Progenitor cell of endocrine pancreas (in vitro differentiated cells): ENCODE results near the gene RNASE13. TPM values are rescaled to one million over a fixed set of nuclear protein-coding genes. Genes with fewer than 3 reads are reported as not detected.

Source experiments
- DNase-seq: peaks from one replicate; pipeline ENCODE4 v3.0.0; 2021; ENCODE audit warnings: low spot score; ENCODE audit not compliant: unreplicated experiment
- H3K27ac Mint-ChIP-seq: 2 replicates; pipeline ENCODE4 v1.8.0; 2021; ENCODE audit warnings: mild to moderate bottlenecking, moderate library complexity, mixed read lengths
- H3K27me3 Mint-ChIP-seq: 2 replicates; pipeline ENCODE4 v1.8.0; 2021; ENCODE audit warnings: mixed read lengths
- H3K36me3 Mint-ChIP-seq: 2 replicates; pipeline ENCODE4 v1.8.0; 2022; ENCODE audit warnings: mixed read lengths; ENCODE audit not compliant: insufficient read depth
- H3K4me1 Mint-ChIP-seq: 2 replicates; pipeline ENCODE4 v1.8.0; 2021; ENCODE audit warnings: low read depth, mixed read lengths
- H3K4me3 Mint-ChIP-seq: 2 replicates; pipeline ENCODE4 v1.8.0; 2021; ENCODE audit warnings: low read depth, mild to moderate bottlenecking, moderate library complexity, mixed read lengths
- H3K9me3 Mint-ChIP-seq: 2 replicates; pipeline ENCODE4 v1.8.0; 2021; ENCODE audit warnings: low read depth, mixed read lengths
- CTCF ChIP-seq: fragments of 200-600 bp; sonication (generic); IDR thresholded peaks from one replicate; pipeline ENCODE4 v1.5.0; 2021; ENCODE audit warnings: antibody characterized with exemption, mild to moderate bottlenecking; ENCODE audit not compliant: unreplicated experiment
- total RNA-seq: library from RNA; stranded (reverse); gene quantifications from 2 replicates; pipeline ENCODE4 v1.2.1, GENCODE V29; 2021

RNASE13 gene
- total RNA-seq, 1 donor from 2014 or later = not detected

- H3K9me3 Mint-ChIP-seq = no peaks in the 10 kb centered on the region
- no peak for TF ChIP-seq CTCF
- no peak overlapping the region for H3K4me3 Mint-ChIP-seq
- DNase-seq = no peak
- peaks cover 24% of the 10 kb centered on the region for H3K4me1 Mint-ChIP-seq
- H3K27me3 Mint-ChIP-seq = peaks cover 10% of the 10 kb centered on the region
- H3K27ac Mint-ChIP-seq = no peak overlapping the region
- peaks cover 19% of the 10 kb centered on the region for H3K36me3 Mint-ChIP-seq
Observed at GRCh38 chr14:21072781-21073339, 38.3 kb upstream of the RNASE13 start.

- no peak for DNase-seq
- Mint-ChIP-seq H3K36me3 (peaks cover 13% of the 10 kb centered on the region), H3K27ac (peak overlapping the region; percentile 89), H3K9me3 (no peaks in the 10 kb centered on the region), H3K27me3 (peaks cover 10% of the 10 kb centered on the region), H3K4me3 (peak overlapping the region; percentile 87), H3K4me1 (peaks cover 24% of the 10 kb centered on the region)
- TF ChIP-seq CTCF = no peak
Observed at GRCh38 chr14:21072031-21072473, 37.4 kb upstream of the RNASE13 start.

GRCh38 chr14:21071225-21072030, 36.8 kb upstream of the RNASE13 start:
- Mint-ChIP-seq H3K36me3 (peaks cover 13% of the 10 kb centered on the region), H3K27ac (peak overlapping the region; percentile 92)

GRCh38 chr14:21070610-21071224, 36.1 kb upstream of the RNASE13 start:
- TF ChIP-seq CTCF = peak; percentile 34
- Mint-ChIP-seq H3K36me3 (peaks cover 8% of the 10 kb centered on the region), H3K27me3 (peaks cover 16% of the 10 kb centered on the region), H3K4me1 (peaks cover 24% of the 10 kb centered on the region), H3K9me3 (no peaks in the 10 kb centered on the region), H3K4me3 (peak overlapping the region; percentile 87), H3K27ac (peak overlapping the region; percentile 92)
- peak; percentile 56 for DNase-seq

More at GRCh38 chr14:21071225-21072030, 36.8 kb upstream of the RNASE13 start:
- H3K9me3 Mint-ChIP-seq = no peaks in the 10 kb centered on the region
- peaks cover 24% of the 10 kb centered on the region for H3K4me1 Mint-ChIP-seq
- DNase-seq = peak; percentile 40
- peak overlapping the region; percentile 87 for H3K4me3 Mint-ChIP-seq
- no peak for TF ChIP-seq CTCF
- peaks cover 13% of the 10 kb centered on the region for H3K27me3 Mint-ChIP-seq

- no peak for TF ChIP-seq CTCF
- DNase-seq = peak; percentile 36
- peaks cover 7% of the 10 kb centered on the region for H3K36me3 Mint-ChIP-seq
- peaks cover 24% of the 10 kb centered on the region for H3K4me1 Mint-ChIP-seq
- peaks cover 21% of the 10 kb centered on the region for H3K27me3 Mint-ChIP-seq
- H3K4me3 Mint-ChIP-seq = peak within 1 kb of the TSS; percentile 87
- H3K27ac Mint-ChIP-seq = peak within 1 kb of the TSS; percentile 92
- no peaks in the 10 kb centered on the region for H3K9me3 Mint-ChIP-seq
Observed at GRCh38 chr14:21070083-21070609, 35.5 kb upstream of the RNASE13 start, which contains the start of gene ARHGEF40. ARHGEF40 (plus strand) TSS chr14:21070304; CDS start chr14:21070397, 93 bp downstream.
